Stimulated activated CD4-positive, alpha-beta T cell treated with anti-CD3 and anti-CD28 coated beads, Interleukin-4, amount 100 ng/mL, for 48 hours (primary cell): Measurements from ENCODE around the gene KLF7.

Source experiments
- DNase-seq, 2 donors: peaks; one replicate each; pipeline ENCODE4 v3.0.0-alpha.2; 2020; ENCODE audit warnings: low read depth in 2 of 2

The KLF7 gene

GRCh38 chr2:207128867-207129266, 36.9 kb downstream of the KLF7 start:
- DNase-seq: no peak

- no peak for DNase-seq
Measured at GRCh38 chr2:207126724-207127308, 38.9 kb downstream of the KLF7 start.

- no peak for DNase-seq
Measured at GRCh38 chr2:207123776-207124391, 41.9 kb downstream of the KLF7 start.

- peak; percentile 43 to 53 for DNase-seq
Measured at GRCh38 chr2:207123335-207123744, 42.4 kb downstream of the KLF7 start.

GRCh38 chr2:207122651-207123334, 43.0 kb downstream of the KLF7 start:
- no peak for DNase-seq

GRCh38 chr2:207121784-207122183, 44.0 kb downstream of the KLF7 start:
- DNase-seq: no peak

GRCh38 chr2:207119048-207119447, 46.7 kb downstream of the KLF7 start:
- no peak for DNase-seq

GRCh38 chr2:207117668-207118067, 48.1 kb downstream of the KLF7 start:
- no peak for DNase-seq

- no peak for DNase-seq
Measured at GRCh38 chr2:207115715-207116364, 49.9 kb downstream of the KLF7 start.

- DNase-seq: no peak
Measured at GRCh38 chr2:207113414-207113813, 52.3 kb downstream of the KLF7 start.

GRCh38 chr2:207112785-207113184, 53.0 kb downstream of the KLF7 start:
- no peak for DNase-seq

GRCh38 chr2:207112383-207112782, 53.4 kb downstream of the KLF7 start:
- no peak for DNase-seq

- no peak for DNase-seq
Measured at GRCh38 chr2:207111757-207112156, 54.0 kb downstream of the KLF7 start.

GRCh38 chr2:207110715-207111114, 55.0 kb downstream of the KLF7 start:
- DNase-seq: no peak

- DNase-seq: no peak
Measured at GRCh38 chr2:207110310-207110709, 55.4 kb downstream of the KLF7 start.

GRCh38 chr2:207109768-207110167, 56.0 kb downstream of the KLF7 start:
- DNase-seq: no peak

- no peak for DNase-seq
Measured at GRCh38 chr2:207108440-207108839, 57.3 kb downstream of the KLF7 start.

- DNase-seq: no peak
Measured at GRCh38 chr2:207107551-207107950, 58.2 kb downstream of the KLF7 start.

GRCh38 chr2:207107131-207107530, 58.6 kb downstream of the KLF7 start:
- DNase-seq: no peak

- no peak for DNase-seq
Measured at GRCh38 chr2:207103132-207103531, 62.6 kb downstream of the KLF7 start.

- DNase-seq: no peak
Measured at GRCh38 chr2:207101984-207102383, 63.8 kb downstream of the KLF7 start.

GRCh38 chr2:207097278-207097677, 68.5 kb downstream of the KLF7 start:
- DNase-seq: no peak

GRCh38 chr2:207095963-207096362, 69.8 kb downstream of the KLF7 start:
- DNase-seq: no peak
